ENCODE measurements around the gene NCS1.

NCS1 gene

GRCh38 chr9:130194378-130194932 is 22.3 kb downstream of the NCS1 start:
- DNase-seq (ENCODE audit: low read depth), result no peak

GRCh38 chr9:130195638-130196037 is 23.4 kb downstream of the NCS1 start:
- no peak for DNase-seq (ENCODE audit: low read depth)

- DNase-seq (ENCODE audit: low read depth), result no peak
Observed at GRCh38 chr9:130196643-130197042, 24.4 kb downstream of the NCS1 start.

- no peak for DNase-seq (ENCODE audit: low read depth)
Observed at GRCh38 chr9:130197386-130197785, 25.2 kb downstream of the NCS1 start.

GRCh38 chr9:130197888-130198287 is 25.7 kb downstream of the NCS1 start:
- no peak for DNase-seq (ENCODE audit: low read depth)

GRCh38 chr9:130198501-130199179 is 26.4 kb downstream of the NCS1 start:
- no peak for DNase-seq (ENCODE audit: low read depth)

GRCh38 chr9:130199605-130200004 is 27.4 kb downstream of the NCS1 start:
- DNase-seq (ENCODE audit: low read depth), result no peak

GRCh38 chr9:130200038-130200849 is 28.0 kb downstream of the NCS1 start:
- DNase-seq (ENCODE audit: low read depth), result no peak

- no peak for DNase-seq (ENCODE audit: low read depth)
Observed at GRCh38 chr9:130201399-130201873, 29.2 kb downstream of the NCS1 start.

- DNase-seq (ENCODE audit: low read depth), result no peak
Observed at GRCh38 chr9:130201974-130202373, 29.8 kb downstream of the NCS1 start.

- DNase-seq (ENCODE audit: low read depth), result no peak
Observed at GRCh38 chr9:130204341-130204740, 32.1 kb downstream of the NCS1 start.

GRCh38 chr9:130204959-130205358 is 32.8 kb downstream of the NCS1 start:
- DNase-seq (ENCODE audit: low read depth), result no peak

GRCh38 chr9:130205912-130206311 is 33.7 kb downstream of the NCS1 start:
- no peak for DNase-seq (ENCODE audit: low read depth)

GRCh38 chr9:130206579-130206978 is 34.4 kb downstream of the NCS1 start:
- DNase-seq (ENCODE audit: low read depth), result no peak

- DNase-seq (ENCODE audit: low read depth), result no peak
Observed at GRCh38 chr9:130207241-130207992, 35.2 kb downstream of the NCS1 start.

GRCh38 chr9:130208600-130209347 is 36.6 kb downstream of the NCS1 start:
- DNase-seq (ENCODE audit: low read depth), result no peak

- DNase-seq (ENCODE audit: low read depth), result peak; percentile 75
Observed at GRCh38 chr9:130209422-130209821, 37.2 kb downstream of the NCS1 start.

GRCh38 chr9:130211548-130212226 is 39.5 kb downstream of the NCS1 start:
- DNase-seq (ENCODE audit: low read depth), result no peak

GRCh38 chr9:130212543-130213297 is 40.5 kb downstream of the NCS1 start:
- DNase-seq (ENCODE audit: low read depth), result no peak

Data from amniotic epithelial cell (primary cell).